ENCODE measurements around the gene TPO. TPM values are rescaled to one million over a fixed set of nuclear protein-coding genes. Genes with fewer than 3 reads are reported as not detected.

TPO gene
- total RNA-seq, 1 experiment from 2014 or later = not detected

GRCh38 chr2:1584691-1585485 is 171.6 kb downstream of the TPO start (continued):
- TF ChIP-seq, protein P1, sequence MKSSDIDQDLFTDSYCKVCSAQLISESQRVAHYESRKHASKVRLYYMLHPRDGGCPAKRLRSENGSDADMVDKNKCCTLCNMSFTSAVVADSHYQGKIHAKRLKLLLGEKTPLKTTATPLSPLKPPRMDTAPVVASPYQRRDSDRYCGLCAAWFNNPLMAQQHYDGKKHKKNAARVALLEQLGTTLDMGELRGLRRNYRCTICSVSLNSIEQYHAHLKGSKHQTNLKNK (CRISPR knock-in tag; IDR thresholded peaks at IDR 0.05) = no peak
- TF ChIP-seq, protein P2, sequence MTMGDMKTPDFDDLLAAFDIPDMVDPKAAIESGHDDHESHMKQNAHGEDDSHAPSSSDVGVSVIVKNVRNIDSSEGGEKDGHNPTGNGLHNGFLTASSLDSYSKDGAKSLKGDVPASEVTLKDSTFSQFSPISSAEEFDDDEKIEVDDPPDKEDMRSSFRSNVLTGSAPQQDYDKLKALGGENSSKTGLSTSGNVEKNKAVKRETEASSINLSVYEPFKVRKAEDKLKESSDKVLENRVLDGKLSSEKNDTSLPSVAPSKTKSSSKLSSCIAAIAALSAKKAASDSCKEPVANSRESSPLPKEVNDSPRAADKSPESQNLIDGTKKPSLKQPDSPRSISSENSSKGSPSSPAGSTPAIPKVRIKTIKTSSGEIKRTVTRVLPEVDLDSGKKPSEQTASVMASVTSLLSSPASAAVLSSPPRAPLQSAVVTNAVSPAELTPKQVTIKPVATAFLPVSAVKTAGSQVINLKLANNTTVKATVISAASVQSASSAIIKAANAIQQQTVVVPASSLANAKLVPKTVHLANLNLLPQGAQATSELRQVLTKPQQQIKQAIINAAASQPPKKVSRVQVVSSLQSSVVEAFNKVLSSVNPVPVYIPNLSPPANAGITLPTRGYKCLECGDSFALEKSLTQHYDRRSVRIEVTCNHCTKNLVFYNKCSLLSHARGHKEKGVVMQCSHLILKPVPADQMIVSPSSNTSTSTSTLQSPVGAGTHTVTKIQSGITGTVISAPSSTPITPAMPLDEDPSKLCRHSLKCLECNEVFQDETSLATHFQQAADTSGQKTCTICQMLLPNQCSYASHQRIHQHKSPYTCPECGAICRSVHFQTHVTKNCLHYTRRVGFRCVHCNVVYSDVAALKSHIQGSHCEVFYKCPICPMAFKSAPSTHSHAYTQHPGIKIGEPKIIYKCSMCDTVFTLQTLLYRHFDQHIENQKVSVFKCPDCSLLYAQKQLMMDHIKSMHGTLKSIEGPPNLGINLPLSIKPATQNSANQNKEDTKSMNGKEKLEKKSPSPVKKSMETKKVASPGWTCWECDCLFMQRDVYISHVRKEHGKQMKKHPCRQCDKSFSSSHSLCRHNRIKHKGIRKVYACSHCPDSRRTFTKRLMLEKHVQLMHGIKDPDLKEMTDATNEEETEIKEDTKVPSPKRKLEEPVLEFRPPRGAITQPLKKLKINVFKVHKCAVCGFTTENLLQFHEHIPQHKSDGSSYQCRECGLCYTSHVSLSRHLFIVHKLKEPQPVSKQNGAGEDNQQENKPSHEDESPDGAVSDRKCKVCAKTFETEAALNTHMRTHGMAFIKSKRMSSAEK (CRISPR knock-in tag; IDR thresholded peaks at IDR 0.05; ENCODE audit: borderline replicate concordance) = no peak
- no peak for TF ChIP-seq ZNF671 (CRISPR knock-in tag; IDR thresholded peaks at IDR 0.05)
- no peak for TF ChIP-seq ZBTB43 (CRISPR knock-in tag; IDR thresholded peaks at IDR 0.05)
- TF ChIP-seq, protein P3, sequence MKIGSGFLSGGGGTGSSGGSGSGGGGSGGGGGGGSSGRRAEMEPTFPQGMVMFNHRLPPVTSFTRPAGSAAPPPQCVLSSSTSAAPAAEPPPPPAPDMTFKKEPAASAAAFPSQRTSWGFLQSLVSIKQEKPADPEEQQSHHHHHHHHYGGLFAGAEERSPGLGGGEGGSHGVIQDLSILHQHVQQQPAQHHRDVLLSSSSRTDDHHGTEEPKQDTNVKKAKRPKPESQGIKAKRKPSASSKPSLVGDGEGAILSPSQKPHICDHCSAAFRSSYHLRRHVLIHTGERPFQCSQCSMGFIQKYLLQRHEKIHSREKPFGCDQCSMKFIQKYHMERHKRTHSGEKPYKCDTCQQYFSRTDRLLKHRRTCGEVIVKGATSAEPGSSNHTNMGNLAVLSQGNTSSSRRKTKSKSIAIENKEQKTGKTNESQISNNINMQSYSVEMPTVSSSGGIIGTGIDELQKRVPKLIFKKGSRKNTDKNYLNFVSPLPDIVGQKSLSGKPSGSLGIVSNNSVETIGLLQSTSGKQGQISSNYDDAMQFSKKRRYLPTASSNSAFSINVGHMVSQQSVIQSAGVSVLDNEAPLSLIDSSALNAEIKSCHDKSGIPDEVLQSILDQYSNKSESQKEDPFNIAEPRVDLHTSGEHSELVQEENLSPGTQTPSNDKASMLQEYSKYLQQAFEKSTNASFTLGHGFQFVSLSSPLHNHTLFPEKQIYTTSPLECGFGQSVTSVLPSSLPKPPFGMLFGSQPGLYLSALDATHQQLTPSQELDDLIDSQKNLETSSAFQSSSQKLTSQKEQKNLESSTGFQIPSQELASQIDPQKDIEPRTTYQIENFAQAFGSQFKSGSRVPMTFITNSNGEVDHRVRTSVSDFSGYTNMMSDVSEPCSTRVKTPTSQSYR (CRISPR knock-in tag; IDR thresholded peaks at IDR 0.05) = no peak
- TF ChIP-seq ZNF121 (CRISPR knock-in tag; IDR thresholded peaks at IDR 0.05) = no peak
- TF ChIP-seq TCF7 (CRISPR knock-in tag; IDR thresholded peaks at IDR 0.05; ENCODE audit: low read depth) = no peak
- no peak for TF ChIP-seq ETV6 (CRISPR knock-in tag; IDR thresholded peaks at IDR 0.05)
- TF ChIP-seq HMGXB4 (CRISPR knock-in tag; IDR thresholded peaks at IDR 0.05) = no peak
- TF ChIP-seq ZNF232 (CRISPR knock-in tag; IDR thresholded peaks at IDR 0.05) = no peak

GRCh38 chr2:1585635-1586034 is 172.4 kb downstream of the TPO start:
- no peak overlapping the region for H3K4me3 Mint-ChIP-seq
- no peaks in the 10 kb centered on the region for H3K27me3 Mint-ChIP-seq (ENCODE audit: low read depth)
- CTCF ChIA-PET = interaction anchor here (0.7 to 1.5 kb wide), 2 partner anchors 70 to 165 kb away, joined by 3 to 4 read pairs; no protein-coding TSS in a partner anchor
- H3K27ac Mint-ChIP-seq = no peak overlapping the region
- no peaks in the 10 kb centered on the region for H3K9me3 Mint-ChIP-seq
- POLR2A ChIA-PET = no interaction called here
- TF ChIP-seq MYBL2 (CRISPR knock-in tag; IDR thresholded peaks at IDR 0.05) = no peak
- no peak for TF ChIP-seq ZNF232 (CRISPR knock-in tag; IDR thresholded peaks at IDR 0.05)
- TF ChIP-seq NFATC4 (CRISPR knock-in tag; IDR thresholded peaks at IDR 0.05) = no peak
- no peak for TF ChIP-seq GRHL2 (CRISPR knock-in tag; IDR thresholded peaks at IDR 0.05; ENCODE audit: insufficient replicate concordance, severe bottlenecking)
- TF ChIP-seq ATF1 (CRISPR knock-in tag; IDR thresholded peaks at IDR 0.05) = no peak
- TF ChIP-seq NR1H2 (CRISPR knock-in tag; IDR thresholded peaks at IDR 0.05) = no peak
- TF ChIP-seq ESRRA (CRISPR knock-in tag; IDR thresholded peaks at IDR 0.05; ENCODE audit: borderline replicate concordance) = no peak
- no peak for TF ChIP-seq TCF7 (CRISPR knock-in tag; IDR thresholded peaks at IDR 0.05; ENCODE audit: low read depth)
- no peak for TF ChIP-seq RELA (CRISPR knock-in tag; IDR thresholded peaks at IDR 0.05; ENCODE audit: borderline replicate concordance)
- TF ChIP-seq IRF2 (CRISPR knock-in tag; IDR thresholded peaks at IDR 0.05; ENCODE audit: borderline replicate concordance, low read depth) = no peak
- TF ChIP-seq FOXK1 (CRISPR knock-in tag; IDR thresholded peaks at IDR 0.05) = no peak
- TF ChIP-seq NR3C1 (CRISPR knock-in tag; conservative IDR thresholded peaks at IDR 0.05; ENCODE audit: low read depth) = no peak
- TF ChIP-seq, protein P1 (CRISPR knock-in tag; IDR thresholded peaks at IDR 0.05) = no peak
- TF ChIP-seq, protein P4, sequence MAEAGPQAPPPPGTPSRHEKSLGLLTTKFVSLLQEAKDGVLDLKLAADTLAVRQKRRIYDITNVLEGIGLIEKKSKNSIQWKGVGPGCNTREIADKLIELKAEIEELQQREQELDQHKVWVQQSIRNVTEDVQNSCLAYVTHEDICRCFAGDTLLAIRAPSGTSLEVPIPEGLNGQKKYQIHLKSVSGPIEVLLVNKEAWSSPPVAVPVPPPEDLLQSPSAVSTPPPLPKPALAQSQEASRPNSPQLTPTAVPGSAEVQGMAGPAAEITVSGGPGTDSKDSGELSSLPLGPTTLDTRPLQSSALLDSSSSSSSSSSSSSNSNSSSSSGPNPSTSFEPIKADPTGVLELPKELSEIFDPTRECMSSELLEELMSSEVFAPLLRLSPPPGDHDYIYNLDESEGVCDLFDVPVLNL (CRISPR knock-in tag; IDR thresholded peaks at IDR 0.05; ENCODE audit: borderline replicate concordance, low read depth) = no peak
- TF ChIP-seq MXD4 (CRISPR knock-in tag; IDR thresholded peaks at IDR 0.05; ENCODE audit: borderline replicate concordance) = no peak
- H3K4me1 Mint-ChIP-seq = peaks cover 11% of the 10 kb centered on the region
- ATAC-seq (no peak), DNase-seq (ENCODE audit: low spot score) (no peak)
- peaks cover 4% of the 10 kb centered on the region for H3K36me3 Mint-ChIP-seq
